GM10248 (cell line): Measurements from ENCODE around the gene EPB41L4B.
"Not testable (repeated sequence)": the region's sequence is repeated elsewhere in the genome, so short reads cannot be mapped to it uniquely, and the experiment has no call there.

Experiments used
- CTCF ChIA-PET: fragments of 300-600 bp; sonication (Branson Sonifier 250); formaldehyde crosslinking; extraction: SDS; loops from one replicate; lab custom pipeline; 2021; ENCODE audit warnings: antibody characterized with exemption; lab: Yijun Ruan, JAX
- POLR2A ChIA-PET: fragments of 350-650 bp; sonication (Branson Sonifier 250); formaldehyde crosslinking; extraction: SDS; loops from one replicate; lab custom pipeline; 2020; ENCODE audit warnings: antibody characterized with exemption; lab: Yijun Ruan, JAX
- DNase-seq: peaks from one replicate; pipeline ENCODE4 v3.0.0; 2012; ENCODE audit errors: extremely low spot score
- TF ChIP-seq, protein P1 (sequence below): IDR thresholded peaks from 2 replicates; pipeline ENCODE4 v1.5.1; 2012; ENCODE audit warnings: mild to moderate bottlenecking, low read depth; ENCODE audit errors: extremely low read depth, missing control alignments, control extremely low read depth

EPB41L4B gene

DNA sequence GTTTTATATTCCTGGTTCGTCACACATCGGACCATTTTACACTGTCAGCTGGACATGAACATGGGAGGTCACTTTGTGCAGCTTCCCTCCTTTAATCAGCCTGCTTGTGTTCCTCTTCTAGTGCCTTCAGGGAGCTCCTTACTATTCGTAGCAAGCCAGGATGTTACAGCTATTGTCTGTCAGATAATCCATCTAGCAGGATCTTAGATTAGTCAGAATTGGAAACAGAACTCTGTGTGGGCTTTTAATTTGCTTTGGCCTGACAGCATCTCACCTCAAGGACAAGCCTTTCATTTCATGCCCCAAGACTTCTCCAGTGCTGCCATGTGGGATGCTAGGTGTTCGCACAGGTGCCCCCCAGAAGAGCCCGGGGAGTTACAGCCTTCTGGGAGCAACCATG, 30.2 kb upstream of the EPB41L4B start:
- POLR2A ChIA-PET = no interaction called here
- CTCF ChIA-PET = no interaction called here
- TF ChIP-seq, protein P1, sequence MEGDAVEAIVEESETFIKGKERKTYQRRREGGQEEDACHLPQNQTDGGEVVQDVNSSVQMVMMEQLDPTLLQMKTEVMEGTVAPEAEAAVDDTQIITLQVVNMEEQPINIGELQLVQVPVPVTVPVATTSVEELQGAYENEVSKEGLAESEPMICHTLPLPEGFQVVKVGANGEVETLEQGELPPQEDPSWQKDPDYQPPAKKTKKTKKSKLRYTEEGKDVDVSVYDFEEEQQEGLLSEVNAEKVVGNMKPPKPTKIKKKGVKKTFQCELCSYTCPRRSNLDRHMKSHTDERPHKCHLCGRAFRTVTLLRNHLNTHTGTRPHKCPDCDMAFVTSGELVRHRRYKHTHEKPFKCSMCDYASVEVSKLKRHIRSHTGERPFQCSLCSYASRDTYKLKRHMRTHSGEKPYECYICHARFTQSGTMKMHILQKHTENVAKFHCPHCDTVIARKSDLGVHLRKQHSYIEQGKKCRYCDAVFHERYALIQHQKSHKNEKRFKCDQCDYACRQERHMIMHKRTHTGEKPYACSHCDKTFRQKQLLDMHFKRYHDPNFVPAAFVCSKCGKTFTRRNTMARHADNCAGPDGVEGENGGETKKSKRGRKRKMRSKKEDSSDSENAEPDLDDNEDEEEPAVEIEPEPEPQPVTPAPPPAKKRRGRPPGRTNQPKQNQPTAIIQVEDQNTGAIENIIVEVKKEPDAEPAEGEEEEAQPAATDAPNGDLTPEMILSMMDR = no peak
- DNase-seq = no peak

DNA sequence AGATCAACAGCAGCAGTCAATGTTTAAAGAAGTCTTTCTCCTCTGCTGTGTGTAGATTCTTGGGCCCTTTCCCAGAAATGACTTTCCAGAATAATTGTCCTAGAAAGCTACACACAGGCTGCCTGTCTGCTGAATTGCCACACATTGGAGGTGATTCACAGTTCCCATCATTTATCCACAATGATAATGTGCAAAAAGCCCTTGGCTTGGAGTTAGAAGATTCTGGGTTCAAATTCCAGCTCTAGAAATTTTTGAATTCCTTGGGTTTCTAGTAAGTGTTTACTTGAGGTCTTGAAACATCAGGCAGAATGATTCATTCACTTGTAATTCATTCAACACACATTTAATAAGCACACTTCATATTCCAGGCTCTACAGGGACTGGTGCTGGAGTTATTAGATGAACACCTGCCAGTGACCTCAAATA, 28.6 kb upstream of the EPB41L4B start:
- DNase-seq = no peak
- ChIA-PET POLR2A (no interaction called here), CTCF (no interaction called here)
- TF ChIP-seq, protein P1 = no peak

DNA sequence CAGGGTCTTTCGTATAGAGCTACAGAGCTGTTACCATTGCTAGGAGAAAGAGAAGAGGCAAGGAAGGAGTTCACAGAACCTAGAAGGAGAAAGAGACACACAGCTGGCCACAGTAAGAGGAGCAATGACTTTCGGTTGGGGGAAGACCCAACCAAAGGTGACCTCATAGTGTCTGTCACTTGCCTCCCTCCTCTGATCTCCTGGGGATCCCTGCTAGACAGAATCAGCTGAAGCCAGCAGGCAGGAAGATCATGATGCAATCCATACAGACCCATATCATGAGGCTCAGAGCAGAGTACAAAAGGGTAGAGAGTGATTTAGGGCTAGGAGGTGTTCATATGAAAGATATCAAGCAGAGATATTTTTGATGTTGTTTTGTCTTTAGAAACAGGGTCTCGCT, 26.0 kb upstream of the EPB41L4B start:
- no peak for DNase-seq
- CTCF ChIA-PET = interaction anchor here (1.4 kb wide), 1 partner anchor 229 kb away, joined by 3 read pairs; no protein-coding TSS in a partner anchor
- TF ChIP-seq, protein P1 = no peak
- POLR2A ChIA-PET = no interaction called here

DNA sequence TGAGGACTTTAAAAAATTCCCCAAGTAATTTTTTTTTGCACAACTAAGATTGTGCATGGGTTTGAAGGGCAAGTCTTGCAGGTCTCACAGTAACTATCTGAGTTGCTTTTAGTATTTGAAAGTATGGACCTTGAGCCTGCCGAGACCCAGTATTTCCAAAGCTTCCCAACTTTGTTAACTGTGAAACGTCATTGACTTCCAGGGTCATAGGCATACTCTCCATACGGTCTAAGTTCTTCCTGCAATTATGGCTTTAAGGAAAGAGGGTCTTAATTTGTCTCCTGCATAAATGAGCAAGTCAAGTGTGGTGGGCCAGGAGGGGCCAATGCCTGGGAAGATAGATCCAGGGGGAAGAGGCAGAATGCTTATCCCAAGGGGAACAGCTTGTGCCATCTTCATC, 24.0 kb upstream of the EPB41L4B start:
- TF ChIP-seq, protein P1 = no peak
- DNase-seq = no peak
- ChIA-PET CTCF (interaction anchor here (1.0 to 1.1 kb wide), 3 partner anchors 11 to 57 kb away, joined by 3 to 5 read pairs (median 5); no protein-coding TSS in a partner anchor), POLR2A (no interaction called here)

DNA sequence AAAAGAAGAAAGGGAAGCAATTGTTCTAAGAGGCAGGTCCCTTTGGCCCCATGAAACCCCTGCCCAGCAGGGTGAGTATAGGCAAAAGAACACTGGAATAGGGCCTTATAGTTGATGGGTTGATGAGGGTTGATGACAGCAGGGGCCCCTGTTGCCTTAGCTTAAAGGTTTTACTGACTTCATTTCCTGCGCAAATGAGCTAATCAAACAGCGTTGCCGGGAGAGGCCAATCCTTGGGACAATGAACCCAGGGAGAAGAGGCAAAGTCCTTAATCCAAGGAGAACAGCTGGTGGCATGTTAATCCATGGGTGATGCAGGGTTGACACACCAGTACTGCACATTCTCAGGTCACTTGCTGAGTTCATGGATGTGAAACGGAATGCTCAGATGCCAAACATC, 22.0 kb upstream of the EPB41L4B start:
- CTCF ChIA-PET = interaction anchor here (1.5 to 1.6 kb wide), 3 partner anchors 18 to 62 kb away, joined by 3 to 5 read pairs (median 3); no protein-coding TSS in a partner anchor
- POLR2A ChIA-PET = interaction anchor here (0.5 kb wide), 1 partner anchor 128 kb away, joined by 4 read pairs; no protein-coding TSS in a partner anchor
- no peak for DNase-seq
- TF ChIP-seq, protein P1 = no peak

DNA sequence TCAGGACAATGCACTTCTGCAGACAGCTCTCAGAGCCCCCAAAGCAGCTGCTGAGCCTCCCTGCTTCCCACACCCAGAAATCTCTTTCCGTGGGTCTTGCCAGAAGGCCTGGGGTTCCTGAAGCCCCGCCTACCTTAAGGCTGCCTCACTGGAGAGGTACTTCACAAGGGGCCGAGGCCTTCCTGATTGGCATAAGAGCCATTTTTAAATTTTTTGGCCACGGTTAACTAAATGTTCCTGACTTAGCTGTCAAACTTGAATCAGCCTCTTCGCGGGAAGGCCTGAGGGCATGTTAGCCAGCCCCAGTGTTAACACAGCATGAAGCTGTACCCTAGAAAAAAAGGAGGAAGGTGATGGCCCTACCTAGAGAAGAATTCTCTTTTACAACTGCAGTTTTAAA, 20.7 kb upstream of the EPB41L4B start:
- POLR2A ChIA-PET = no interaction called here
- TF ChIP-seq, protein P1 = no peak
- no peak for DNase-seq
- CTCF ChIA-PET = interaction anchor here (1.0 to 1.6 kb wide), 7 partner anchors 9 to 70 kb away, joined by 3 to 5 read pairs (median 3); no protein-coding TSS in a partner anchor

DNA sequence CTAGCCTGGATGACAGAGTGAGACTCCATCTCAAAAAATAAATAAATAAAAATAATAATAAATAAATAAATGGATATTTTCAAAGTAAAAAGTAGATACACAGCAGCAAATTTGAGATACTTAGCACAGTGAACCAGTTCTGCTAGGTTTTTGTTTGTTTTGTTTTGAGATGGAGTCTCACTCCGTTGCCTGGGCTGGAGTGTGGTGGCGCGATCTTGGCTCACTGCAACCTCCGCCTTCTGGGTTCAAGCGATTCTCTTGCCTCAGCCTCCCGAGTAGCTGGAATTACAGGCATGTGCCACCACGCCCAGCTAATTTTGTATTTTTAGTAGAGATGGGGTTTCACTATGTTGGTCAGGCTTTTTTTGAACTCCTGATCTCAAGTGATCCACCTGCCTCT, 20.1 kb upstream of the EPB41L4B start:
- DNase-seq, POLR2A ChIA-PET: not testable (repeated sequence)
- CTCF ChIA-PET = interaction anchor here (1.1 to 1.6 kb wide), 3 partner anchors 26 to 70 kb away, joined by 3 read pairs; no protein-coding TSS in a partner anchor
